Activated T-cell treated with anti-CD3 and anti-CD28 coated beads, Interleukin-2, amount 50 U/mL, for 4 hours (primary cell): ENCODE data around the gene PAAF1. TPM values are rescaled to one million over a fixed set of nuclear protein-coding genes. Genes with fewer than 3 reads are reported as not detected.
"Not testable (repeated sequence)": the region's sequence is repeated elsewhere in the genome, so short reads cannot be mapped to it uniquely, and the experiment has no call there.

Source experiments
- ATAC-seq, 2 donors: fragments of 200-7000 bp; cut with Tn5 transposase; one replicate each; pipeline ENCODE4 v1.10.0; 2021
- DNase-seq: peaks from one replicate; pipeline ENCODE4 v3.0.0-alpha.2; 2020
- H3K27me3 Mint-ChIP-seq: one replicate; pipeline ENCODE4 v1.8.0; 2021; ENCODE audit warnings: low read depth, mixed read lengths
- H3K36me3 Mint-ChIP-seq: one replicate; pipeline ENCODE4 v1.8.0; 2022; ENCODE audit warnings: mixed read lengths; ENCODE audit not compliant: insufficient read depth
- H3K4me1 Mint-ChIP-seq: one replicate; pipeline ENCODE4 v1.8.0; 2021; ENCODE audit warnings: low read depth, mixed read lengths
- H3K4me3 Mint-ChIP-seq: one replicate; pipeline ENCODE4 v1.8.0; 2021; ENCODE audit warnings: mild to moderate bottlenecking, moderate library complexity, mixed read lengths
- H3K9me3 Mint-ChIP-seq: one replicate; pipeline ENCODE4 v1.8.0; 2021; ENCODE audit warnings: mixed read lengths
- total RNA-seq, 3 donors: library from RNA; stranded (reverse); gene quantifications; one replicate each; pipeline ENCODE4 v1.2.1, GENCODE V29; 2021

Gene PAAF1
- total RNA-seq, 3 donors from 2014 or later, result 21.6 to 28.4 (median 22.0) TPM

DNA sequence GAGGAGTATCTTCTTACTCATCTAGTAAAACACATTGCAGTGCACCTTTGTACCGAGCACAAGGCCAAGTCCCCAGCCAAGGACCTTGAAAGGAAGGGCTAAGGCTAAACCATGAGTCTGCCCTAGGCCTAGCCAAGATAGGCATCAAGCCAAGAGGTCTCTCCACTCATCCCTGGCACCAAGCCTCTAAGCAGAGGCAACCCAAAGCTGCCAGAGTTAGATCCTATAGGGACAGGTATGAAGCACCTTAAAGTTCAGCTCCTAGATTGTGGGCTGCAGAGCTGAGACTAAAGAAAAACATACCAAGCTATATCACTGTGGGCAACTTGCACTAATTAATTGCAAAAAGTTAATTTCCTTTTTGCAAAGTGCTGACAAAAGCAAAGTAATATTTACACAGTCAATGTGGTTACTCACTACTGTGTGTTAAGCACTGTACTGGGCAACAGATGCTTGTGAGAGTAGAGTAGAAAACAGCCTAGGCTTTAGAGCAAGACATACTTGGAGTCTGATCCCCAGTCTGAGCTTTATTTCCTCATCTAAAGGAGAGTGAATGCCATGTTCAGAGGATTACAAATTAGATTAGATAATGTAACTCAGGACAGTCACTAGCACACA, 7.4 kb upstream of the PAAF1 start:
- Mint-ChIP-seq H3K4me3 (no peak overlapping the region), H3K36me3 (peaks cover 24% of the 10 kb centered on the region), H3K4me1 (peaks cover 4% of the 10 kb centered on the region), H3K9me3 (no peaks in the 10 kb centered on the region), H3K27me3 (no peaks in the 10 kb centered on the region)
- no peak for DNase-seq
- no peak for ATAC-seq

DNA sequence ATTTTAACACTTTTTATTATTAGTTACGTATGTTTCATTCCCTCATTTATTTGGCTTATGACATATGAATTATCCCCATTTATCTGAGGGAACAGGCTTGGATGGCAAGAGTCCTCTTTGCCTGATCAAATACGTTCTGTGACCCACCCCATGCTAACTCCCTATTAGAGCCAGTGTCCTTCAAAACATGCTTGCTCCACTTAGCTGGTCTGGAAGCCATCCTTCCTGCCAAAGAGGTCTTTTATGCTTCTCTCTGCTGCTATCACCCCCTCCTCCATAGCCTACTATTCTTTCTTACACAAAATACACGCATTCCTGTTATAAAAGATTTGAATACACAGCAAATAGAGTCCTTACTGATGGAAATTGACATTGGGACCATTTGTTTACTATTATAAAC, 6.5 kb upstream of the PAAF1 start:
- H3K27me3 Mint-ChIP-seq, result no peaks in the 10 kb centered on the region
- DNase-seq, result no peak
- ATAC-seq, result no peak
- H3K9me3 Mint-ChIP-seq, result no peaks in the 10 kb centered on the region
- H3K4me1 Mint-ChIP-seq, result peaks cover 12% of the 10 kb centered on the region
- no peak overlapping the region for H3K4me3 Mint-ChIP-seq
- peaks cover 21% of the 10 kb centered on the region for H3K36me3 Mint-ChIP-seq

DNA sequence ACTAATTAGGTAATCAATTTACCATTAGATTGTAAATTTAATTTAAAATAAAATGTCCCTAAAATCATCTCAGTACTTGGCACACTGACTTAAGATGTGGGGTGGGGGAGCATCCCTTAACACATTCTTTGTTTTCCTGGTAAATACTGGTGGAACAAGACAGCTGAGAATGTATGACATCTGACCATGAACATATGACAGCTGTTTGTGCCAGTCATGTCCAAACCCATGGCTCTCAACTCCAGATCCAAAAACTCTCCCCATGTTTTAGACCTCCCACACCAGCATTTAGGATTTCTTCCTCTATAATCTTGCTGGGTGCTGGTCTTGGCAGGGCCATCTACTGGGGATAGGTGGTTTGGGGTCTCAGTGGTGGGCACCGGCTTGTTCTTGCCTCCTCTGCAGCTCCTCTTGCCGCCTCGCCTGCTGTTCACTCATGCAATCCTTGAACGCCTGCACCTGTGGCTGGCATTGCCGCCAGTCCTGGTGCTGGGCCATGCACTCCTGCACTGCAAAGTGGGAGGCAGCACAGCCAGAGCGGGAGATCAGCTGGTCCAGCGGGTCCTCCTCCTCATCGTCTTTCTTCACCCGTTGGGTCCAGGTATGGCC, 3.9 kb upstream of the PAAF1 start:
- peaks cover 24% of the 10 kb centered on the region for H3K36me3 Mint-ChIP-seq
- no peaks in the 10 kb centered on the region for H3K9me3 Mint-ChIP-seq
- no peaks in the 10 kb centered on the region for H3K27me3 Mint-ChIP-seq
- no peak overlapping the region for H3K4me3 Mint-ChIP-seq
- ATAC-seq, result no peak
- H3K4me1 Mint-ChIP-seq, result peaks cover 28% of the 10 kb centered on the region
- DNase-seq, result no peak

DNA sequence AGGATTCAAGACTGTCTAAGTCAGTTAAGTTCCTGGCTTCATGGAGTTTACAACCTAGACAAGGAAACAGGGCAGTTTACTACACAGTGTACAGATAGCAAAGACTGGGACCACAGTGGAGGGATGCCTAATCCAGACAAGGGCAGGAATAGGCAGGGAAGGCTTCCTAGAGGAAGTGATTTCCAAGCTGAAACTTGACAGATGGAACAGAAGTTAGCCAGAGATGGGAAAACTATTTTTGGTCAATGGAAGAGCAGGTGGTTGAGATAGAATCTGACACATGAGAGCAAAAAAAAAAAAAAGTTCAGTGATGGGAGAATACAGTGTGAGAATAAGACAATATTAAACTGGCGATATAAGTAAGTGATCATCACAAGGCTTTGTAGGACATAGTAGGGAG, 1.4 kb upstream of the PAAF1 start:
- Mint-ChIP-seq H3K9me3 (no peaks in the 10 kb centered on the region), H3K27me3 (no peaks in the 10 kb centered on the region), H3K36me3 (peaks cover 24% of the 10 kb centered on the region), H3K4me3 (peak overlapping the region; percentile 96), H3K4me1 (peaks cover 31% of the 10 kb centered on the region)
- DNase-seq (no peak), ATAC-seq (no peak)

DNA sequence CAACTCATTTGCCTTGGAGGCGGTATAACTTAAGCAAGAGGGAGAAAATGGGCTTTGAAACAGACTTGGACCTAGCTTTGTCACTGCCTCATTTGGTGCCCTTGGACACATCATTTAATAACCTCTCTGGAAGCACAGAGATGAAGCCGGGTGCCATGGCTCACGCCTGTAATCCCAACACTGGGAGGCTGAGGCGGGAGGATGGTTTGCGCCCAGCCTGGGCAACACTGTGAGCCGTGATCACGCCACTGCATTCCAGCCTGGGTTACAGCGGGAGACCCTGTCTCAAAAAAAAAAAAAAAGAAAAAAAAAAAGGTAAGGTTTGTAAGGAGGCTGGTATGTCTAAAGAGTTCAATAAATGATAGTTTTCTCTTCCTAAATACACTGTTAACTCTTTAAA, 959 bp upstream of the PAAF1 start:
- DNase-seq (no peak), ATAC-seq (no peak)
- Mint-ChIP-seq H3K4me3 (peak overlapping the region; percentile 96), H3K4me1 (peaks cover 31% of the 10 kb centered on the region), H3K27me3 (no peaks in the 10 kb centered on the region), H3K9me3 (no peaks in the 10 kb centered on the region), H3K36me3 (peaks cover 24% of the 10 kb centered on the region)

DNA sequence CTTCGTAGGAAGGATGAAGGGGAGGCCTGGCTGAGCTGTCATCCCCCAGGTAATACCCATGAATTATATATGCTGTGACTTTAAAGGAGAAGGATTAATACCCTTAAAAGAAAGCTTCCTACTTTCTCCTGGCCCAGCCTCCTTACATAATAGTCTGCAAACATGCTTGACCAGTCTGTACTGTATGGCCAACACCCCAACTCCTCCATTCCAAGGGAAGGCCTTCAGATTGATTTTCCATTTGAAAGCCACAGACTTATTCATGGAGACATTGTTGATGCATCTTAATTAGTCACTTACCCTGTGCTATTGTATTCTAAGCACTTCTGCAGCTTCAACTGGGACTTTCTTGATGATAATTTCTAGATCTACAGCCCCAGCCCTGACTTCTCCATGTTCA, 2.0 kb downstream of the PAAF1 start:
- DNase-seq (no peak), ATAC-seq (no peak)
- H3K9me3 Mint-ChIP-seq, result no peaks in the 10 kb centered on the region
- H3K27me3 Mint-ChIP-seq, result no peaks in the 10 kb centered on the region
- H3K4me3 Mint-ChIP-seq, result no peak overlapping the region
- H3K36me3 Mint-ChIP-seq, result peaks cover 10% of the 10 kb centered on the region
- H3K4me1 Mint-ChIP-seq, result peaks cover 30% of the 10 kb centered on the region

DNA sequence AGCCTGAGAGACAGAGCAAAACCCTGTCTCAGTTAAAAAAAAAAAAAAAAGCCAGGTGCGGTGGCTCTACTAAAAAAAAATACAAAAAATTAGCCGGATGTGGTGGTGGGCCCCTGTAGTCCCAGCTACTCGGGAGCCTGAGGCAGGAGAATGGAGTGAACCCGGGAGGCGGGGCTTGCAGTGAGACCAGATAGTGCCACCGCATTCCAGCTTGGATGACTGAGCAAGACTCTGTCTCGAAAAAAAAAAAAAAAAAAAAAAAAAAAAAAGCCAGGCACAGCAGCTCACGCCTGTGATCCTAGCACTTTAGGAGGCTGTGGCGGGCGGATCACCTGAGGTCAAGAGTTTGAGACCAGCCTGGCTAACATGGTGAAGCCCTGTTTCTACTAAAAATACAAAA, 3.6 kb downstream of the PAAF1 start:
- not testable (repeated sequence) for H3K9me3 Mint-ChIP-seq, H3K36me3 Mint-ChIP-seq, H3K4me3 Mint-ChIP-seq, ATAC-seq, H3K27me3 Mint-ChIP-seq, DNase-seq
- peaks cover 16% of the 10 kb centered on the region for H3K4me1 Mint-ChIP-seq

DNA sequence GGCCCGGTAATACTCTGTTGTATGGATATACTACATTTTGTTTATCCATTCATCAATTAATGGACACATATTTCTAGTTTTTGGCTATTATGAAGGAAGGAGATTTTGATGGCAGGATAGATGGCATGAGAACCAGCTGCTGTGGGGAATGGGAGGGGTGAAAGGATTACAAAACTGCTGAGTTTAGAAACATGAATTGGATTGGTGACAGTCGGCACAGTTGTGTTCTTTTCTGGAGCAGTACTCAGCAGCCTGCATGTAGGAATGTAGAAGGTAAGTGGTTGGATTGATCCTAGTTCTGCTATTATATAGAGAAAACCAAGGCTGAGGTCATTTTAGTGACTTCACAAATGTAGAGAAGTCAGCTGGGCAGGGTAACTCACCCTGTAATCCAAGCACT, 7.1 kb downstream of the PAAF1 start:
- Mint-ChIP-seq H3K27me3 (no peaks in the 10 kb centered on the region), H3K36me3 (peaks cover 11% of the 10 kb centered on the region), H3K4me1 (peaks cover 2% of the 10 kb centered on the region), H3K4me3 (no peak overlapping the region), H3K9me3 (no peaks in the 10 kb centered on the region)
- no peak for DNase-seq
- ATAC-seq, result no peak

DNA sequence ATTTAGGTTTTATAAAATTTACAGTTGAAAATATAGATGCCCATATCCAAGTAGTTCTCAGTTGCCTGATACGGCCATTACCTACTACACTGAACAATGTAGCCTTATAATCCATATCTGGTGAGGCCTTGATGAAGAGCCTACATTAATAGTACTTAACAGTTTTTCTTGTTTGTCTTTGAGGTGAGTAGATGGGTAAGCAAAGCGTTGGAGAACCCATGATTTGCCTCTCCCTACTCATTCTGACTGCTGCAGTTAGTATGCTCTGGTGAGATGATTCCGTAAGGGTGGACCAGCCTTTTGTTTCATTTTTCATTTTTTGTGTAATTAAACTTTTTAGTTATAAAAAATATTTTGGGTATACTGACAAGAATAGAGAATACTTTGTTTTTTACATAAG, 11.4 kb downstream of the PAAF1 start:
- Mint-ChIP-seq H3K4me1 (peaks cover 2% of the 10 kb centered on the region), H3K36me3 (peaks cover 17% of the 10 kb centered on the region), H3K9me3 (no peaks in the 10 kb centered on the region), H3K27me3 (no peaks in the 10 kb centered on the region), H3K4me3 (no peak overlapping the region)
- ATAC-seq (no peak), DNase-seq (no peak)

DNA sequence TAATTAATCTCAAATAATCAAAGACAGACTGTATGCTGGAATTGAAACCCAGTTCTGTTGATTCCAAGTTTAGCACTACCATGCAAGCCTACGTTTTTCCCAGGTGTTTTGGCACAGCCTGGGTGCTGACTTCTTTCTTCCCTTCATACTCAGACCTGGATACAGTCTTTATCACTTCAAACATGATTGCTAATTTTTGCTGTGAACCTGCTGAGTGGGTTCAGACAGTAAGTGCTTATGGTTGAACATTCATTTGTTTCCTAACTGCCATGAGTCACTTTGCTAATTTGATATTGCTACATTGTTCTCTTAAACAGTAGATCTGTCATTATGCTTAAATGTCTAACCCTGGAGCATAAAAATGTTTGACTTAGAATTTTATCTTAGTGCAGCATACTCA, 12.2 kb downstream of the PAAF1 start:
- Mint-ChIP-seq H3K9me3 (no peaks in the 10 kb centered on the region), H3K4me3 (no peak overlapping the region), H3K4me1 (peaks cover 2% of the 10 kb centered on the region), H3K36me3 (peaks cover 14% of the 10 kb centered on the region), H3K27me3 (no peaks in the 10 kb centered on the region)
- DNase-seq (no peak), ATAC-seq (peak; percentile 40 to 52)

DNA sequence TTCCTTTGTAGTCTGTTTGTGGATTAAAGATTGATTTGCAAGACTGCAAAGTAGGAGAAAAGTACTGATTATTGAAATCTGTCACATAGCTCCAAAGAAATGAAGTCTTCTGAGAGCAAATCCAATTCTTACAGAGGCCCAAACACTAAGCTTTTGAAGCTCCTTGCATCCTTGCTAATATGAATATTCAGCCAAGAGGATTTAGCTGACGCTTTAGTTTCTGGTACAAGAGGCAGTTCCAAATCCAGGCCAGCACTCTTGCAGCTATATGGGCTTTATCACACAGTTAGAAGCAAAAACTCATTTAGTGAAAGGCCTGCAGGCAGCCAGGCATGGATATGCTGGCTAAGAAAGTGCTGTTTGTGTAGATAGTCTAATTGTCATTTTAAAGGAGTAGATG, 12.7 kb downstream of the PAAF1 start:
- DNase-seq, result no peak
- ATAC-seq, result no peak
- H3K36me3 Mint-ChIP-seq, result peaks cover 14% of the 10 kb centered on the region
- no peak overlapping the region for H3K4me3 Mint-ChIP-seq
- H3K9me3 Mint-ChIP-seq, result no peaks in the 10 kb centered on the region
- no peaks in the 10 kb centered on the region for H3K27me3 Mint-ChIP-seq
- peaks cover 2% of the 10 kb centered on the region for H3K4me1 Mint-ChIP-seq

DNA sequence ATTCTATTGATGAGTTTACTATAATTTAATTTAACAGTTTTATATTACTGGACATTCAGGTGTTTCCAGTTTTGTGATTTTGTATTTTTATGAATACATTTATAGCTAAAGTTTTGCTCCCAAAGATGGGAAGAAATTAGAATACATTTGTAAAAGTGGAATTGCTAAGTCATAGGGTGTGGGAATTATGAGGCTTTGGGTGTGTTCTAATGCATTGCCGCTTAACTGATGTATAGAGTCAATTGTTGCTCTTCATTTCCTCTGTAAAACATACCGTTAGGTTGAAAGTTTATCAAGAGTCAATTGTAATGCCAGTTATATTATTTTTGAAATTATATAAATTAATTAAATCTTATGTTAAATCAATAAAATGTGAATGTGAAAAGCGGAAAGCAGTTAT, 16.2 kb downstream of the PAAF1 start:
- Mint-ChIP-seq H3K4me3 (no peak overlapping the region), H3K9me3 (no peaks in the 10 kb centered on the region), H3K4me1 (no peaks in the 10 kb centered on the region), H3K27me3 (no peaks in the 10 kb centered on the region), H3K36me3 (peaks cover 8% of the 10 kb centered on the region)
- ATAC-seq (no peak), DNase-seq (no peak)

DNA sequence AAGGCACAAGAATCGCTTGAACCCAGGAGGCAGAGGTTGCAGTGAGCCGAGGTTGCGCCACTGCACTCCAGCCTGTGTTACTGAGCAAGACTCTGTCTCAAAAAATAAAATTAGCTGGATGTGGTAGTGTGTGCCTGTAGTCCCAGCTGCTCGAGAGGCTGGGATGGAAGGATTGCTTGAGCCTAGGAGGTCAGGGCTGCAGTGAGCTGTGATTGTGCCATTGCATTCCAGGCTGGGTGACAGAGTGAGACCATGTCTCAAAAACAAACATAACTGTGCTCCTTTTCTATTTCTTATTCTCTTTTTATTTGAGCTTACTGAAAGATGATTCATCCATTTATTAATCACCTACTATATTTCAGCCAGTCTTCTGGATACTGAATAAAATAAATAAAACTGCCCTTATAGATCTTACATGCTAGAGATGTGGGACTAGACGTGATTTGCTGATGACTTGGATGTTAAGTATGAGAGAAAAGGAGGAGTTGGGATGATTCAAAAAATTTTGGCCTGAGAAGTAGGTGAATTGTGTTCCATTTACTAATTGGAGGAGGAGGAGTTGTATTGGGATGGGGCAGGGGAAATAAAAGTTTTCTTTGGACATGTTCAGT, 18.0 kb downstream of the PAAF1 start:
- no peaks in the 10 kb centered on the region for H3K27me3 Mint-ChIP-seq

DNA sequence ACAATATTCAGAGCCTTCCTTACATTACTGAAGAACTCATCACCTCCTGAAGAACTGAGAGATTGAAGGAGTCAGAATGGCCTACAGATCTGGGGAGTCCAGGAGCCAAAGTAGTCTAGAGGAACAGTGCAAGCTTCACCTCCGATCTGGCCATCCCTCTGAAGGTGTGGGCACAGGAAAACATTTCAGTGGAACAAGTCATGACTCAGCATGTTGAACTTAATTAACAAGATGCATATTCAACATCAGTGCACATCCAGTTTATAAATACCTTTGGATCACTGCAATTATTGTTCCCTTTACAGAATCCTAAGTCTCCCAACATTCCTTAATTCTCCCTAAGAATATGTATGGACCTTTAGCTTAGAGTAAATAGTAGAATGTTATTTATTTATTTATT, 25.5 kb downstream of the PAAF1 start:
- no peak overlapping the region for H3K4me3 Mint-ChIP-seq
- DNase-seq, result no peak
- H3K27me3 Mint-ChIP-seq, result no peaks in the 10 kb centered on the region
- H3K9me3 Mint-ChIP-seq, result no peaks in the 10 kb centered on the region
- no peaks in the 10 kb centered on the region for H3K4me1 Mint-ChIP-seq
- ATAC-seq, result no peak
- peaks cover 20% of the 10 kb centered on the region for H3K36me3 Mint-ChIP-seq

More for the DNA sequence above, 18.0 kb downstream of the PAAF1 start:
- Mint-ChIP-seq H3K9me3 (no peaks in the 10 kb centered on the region), H3K4me1 (no peaks in the 10 kb centered on the region), H3K36me3 (peaks cover 12% of the 10 kb centered on the region), H3K4me3 (no peak overlapping the region)
- ATAC-seq (no peak), DNase-seq (no peak)

DNA sequence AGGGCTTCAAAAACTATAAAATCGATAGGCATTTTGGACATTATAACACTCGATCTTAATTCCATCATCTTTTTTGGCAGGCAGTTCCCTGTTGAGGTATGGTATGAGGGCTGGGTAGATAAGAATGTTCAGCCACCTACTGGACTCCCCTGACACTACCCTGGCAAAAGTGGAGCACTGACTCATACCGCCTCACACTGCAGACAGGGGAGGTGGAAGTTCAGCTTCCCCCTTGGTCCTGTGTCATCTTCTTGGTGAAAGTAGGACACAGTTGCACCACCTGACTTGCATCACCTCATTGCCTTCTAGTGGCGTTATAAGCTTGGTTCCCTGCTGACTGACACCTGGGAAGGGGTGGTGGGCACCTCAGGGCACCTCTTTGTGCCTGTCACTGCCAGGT, 30.4 kb downstream of the PAAF1 start:
- Mint-ChIP-seq H3K4me1 (no peaks in the 10 kb centered on the region), H3K4me3 (no peak overlapping the region), H3K36me3 (peaks cover 20% of the 10 kb centered on the region), H3K27me3 (no peaks in the 10 kb centered on the region), H3K9me3 (no peaks in the 10 kb centered on the region)
- ATAC-seq (peak; percentile 41 to 46), DNase-seq (no peak)
